H54 (cell line): ENCODE data around the gene GIMAP4.
"Not testable (repeated sequence)": the region's sequence is repeated elsewhere in the genome, so short reads cannot be mapped to it uniquely, and the experiment has no call there.

Experiments
- DNase-seq: peaks from one replicate; pipeline ENCODE4 v3.0.0; 2011; ENCODE audit warnings: low spot score, mixed read lengths; ENCODE audit not compliant: insufficient read length
- FAIRE-seq: peaks from 3 replicates; lab custom pipeline; 2011; peaks lifted over from hg19 to GRCh38; lab: Jason Lieb, UNC
- POLR2A ChIP-seq: IDR thresholded peaks from 2 replicates; pipeline ENCODE4 v1.6.1; 2011; ENCODE audit warnings: low read depth, mild to moderate bottlenecking, low read length

The GIMAP4 gene

GRCh38 chr7:150610233-150610632, 43.0 kb downstream of the GIMAP4 start:
- TF ChIP-seq POLR2A: no peak
- DNase-seq (no peak), FAIRE-seq (no peak)

- FAIRE-seq: no peak
- TF ChIP-seq POLR2A: no peak
- no peak for DNase-seq
Observed at GRCh38 chr7:150612925-150613324, 45.7 kb downstream of the GIMAP4 start.

DNA sequence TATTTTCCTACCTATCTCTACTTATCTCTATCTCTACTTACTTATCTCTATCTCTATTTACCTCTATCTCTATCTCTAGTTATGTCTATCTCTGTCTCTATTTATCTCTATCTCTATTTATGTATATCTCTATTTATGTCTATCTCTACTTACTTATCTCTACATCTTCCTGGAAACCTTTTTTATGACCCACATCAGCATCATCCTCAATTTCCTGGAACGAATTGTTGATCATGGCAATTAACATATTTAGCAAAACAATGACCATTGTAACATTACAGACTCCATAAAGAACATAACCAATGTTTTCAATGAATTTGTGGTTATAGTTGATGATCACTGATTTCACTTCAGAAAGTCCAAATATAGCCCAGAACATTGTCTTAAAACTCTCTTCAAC, 46.7 kb downstream of the GIMAP4 start:
- no peak for DNase-seq
- TF ChIP-seq POLR2A: no peak
- no peak for FAIRE-seq

- FAIRE-seq, DNase-seq: not testable (repeated sequence)
Observed at GRCh38 chr7:150614426-150614825, 47.2 kb downstream of the GIMAP4 start.

GRCh38 chr7:150615221-150615755, 48.1 kb downstream of the GIMAP4 start:
- not testable (repeated sequence) for DNase-seq

DNA sequence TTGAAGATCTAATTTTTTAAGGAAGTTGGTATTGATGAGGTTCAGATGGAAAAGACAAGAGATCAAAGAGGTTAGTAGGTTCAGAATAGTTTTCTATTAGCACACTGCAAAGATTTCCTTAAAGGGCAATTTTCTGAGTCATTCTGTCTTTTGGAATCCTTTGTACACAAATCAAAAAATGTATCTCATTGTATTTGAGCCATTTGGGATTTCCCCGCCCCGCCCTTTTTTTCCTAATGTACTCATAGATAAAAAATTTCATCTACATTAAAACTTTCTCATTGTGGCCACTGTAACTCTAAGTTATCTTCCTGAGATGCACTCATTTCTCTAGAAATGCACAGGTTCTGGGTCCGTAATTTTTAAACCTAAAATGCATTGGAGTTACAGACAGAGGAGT, 52.9 kb downstream of the GIMAP4 start:
- DNase-seq: no peak
- no peak for TF ChIP-seq POLR2A
- no peak for FAIRE-seq

More at GRCh38 chr7:150615221-150615755, 48.1 kb downstream of the GIMAP4 start:
- not testable (repeated sequence) for FAIRE-seq

- no peak for DNase-seq
- no peak for FAIRE-seq
Observed at GRCh38 chr7:150620617-150621371, 53.6 kb downstream of the GIMAP4 start.

GRCh38 chr7:150621376-150621775, 54.2 kb downstream of the GIMAP4 start:
- DNase-seq: no peak
- no peak for TF ChIP-seq POLR2A
- FAIRE-seq: no peak

More at GRCh38 chr7:150620617-150621371, 53.6 kb downstream of the GIMAP4 start:
- no peak for TF ChIP-seq POLR2A
